Globus pallidus (tissue), 1 donor: Measurements from ENCODE around the gene CDC37.
A peak's percentile ranks its signal among the peaks of the same experiment; 100 is the strongest.
"Not testable (repeated sequence)": the region's sequence is repeated elsewhere in the genome, so short reads cannot be mapped to it uniquely, and the experiment has no call there.

Source experiments
- DNase-seq: peaks from one replicate; pipeline ENCODE4 v3.0.0-alpha.2; 2015; ENCODE audit warnings: low spot score

The CDC37 gene

DNA sequence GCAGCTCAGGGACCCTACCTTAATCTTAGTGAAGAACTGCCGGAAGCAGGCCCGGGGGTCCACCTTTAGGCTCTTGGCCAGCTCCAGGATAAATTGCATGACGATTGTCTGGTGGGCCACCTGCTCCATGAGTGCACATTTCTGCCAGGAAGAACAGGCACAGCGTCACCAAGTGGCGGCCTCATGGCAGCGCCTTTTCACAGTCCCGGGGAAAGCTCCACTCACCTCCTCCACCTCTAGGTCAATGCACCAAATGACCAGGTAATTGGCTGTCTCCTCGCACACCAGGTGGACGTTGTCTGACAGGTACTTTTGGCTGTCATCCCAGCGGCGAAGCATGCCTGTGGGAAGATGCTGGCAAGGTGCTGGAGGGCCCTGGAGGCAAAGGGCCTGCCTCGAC is 8.3 kb downstream of the CDC37 start:
- DNase-seq = no peak

DNA sequence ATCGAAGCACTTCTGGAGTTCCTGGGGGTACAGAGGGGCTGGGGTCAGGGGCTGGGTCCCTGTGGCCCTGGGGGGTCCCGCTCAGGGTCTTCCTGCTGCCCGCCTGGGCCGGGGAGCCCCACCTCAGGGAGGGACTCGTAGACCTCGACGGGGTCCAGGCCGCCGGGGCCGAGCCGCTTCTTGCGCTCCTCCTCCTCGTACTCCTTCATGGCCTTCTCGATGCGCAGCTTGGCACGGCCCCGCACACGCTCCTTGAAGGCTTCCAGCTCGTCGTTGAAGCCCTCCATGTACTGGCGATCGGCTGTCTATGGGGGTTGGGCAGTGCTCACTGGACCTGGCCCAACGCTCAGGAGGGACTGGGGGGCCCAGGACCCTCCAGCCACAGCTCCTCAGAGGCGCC is 10.2 kb downstream of the CDC37 start:
- no peak for DNase-seq

DNA sequence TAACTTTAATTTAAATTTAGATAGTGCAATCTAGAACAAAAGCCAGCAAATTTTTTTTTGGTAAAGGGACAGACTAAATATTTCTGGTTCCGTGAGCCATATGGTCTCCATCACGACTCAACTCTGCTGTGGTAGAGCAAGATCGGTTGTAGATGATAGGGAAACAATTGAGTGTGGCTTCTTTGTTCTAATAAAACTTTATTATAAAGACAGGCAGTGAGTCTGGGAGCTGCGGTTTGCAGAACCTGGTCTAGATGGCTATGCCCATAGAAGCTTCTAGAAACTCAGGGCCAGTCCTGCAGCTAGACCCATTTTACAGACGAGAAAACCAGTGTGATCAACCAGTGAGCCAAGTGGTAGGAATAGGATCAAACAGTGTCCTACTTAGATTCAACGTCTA is 11.2 kb downstream of the CDC37 start:
- no peak for DNase-seq

DNA sequence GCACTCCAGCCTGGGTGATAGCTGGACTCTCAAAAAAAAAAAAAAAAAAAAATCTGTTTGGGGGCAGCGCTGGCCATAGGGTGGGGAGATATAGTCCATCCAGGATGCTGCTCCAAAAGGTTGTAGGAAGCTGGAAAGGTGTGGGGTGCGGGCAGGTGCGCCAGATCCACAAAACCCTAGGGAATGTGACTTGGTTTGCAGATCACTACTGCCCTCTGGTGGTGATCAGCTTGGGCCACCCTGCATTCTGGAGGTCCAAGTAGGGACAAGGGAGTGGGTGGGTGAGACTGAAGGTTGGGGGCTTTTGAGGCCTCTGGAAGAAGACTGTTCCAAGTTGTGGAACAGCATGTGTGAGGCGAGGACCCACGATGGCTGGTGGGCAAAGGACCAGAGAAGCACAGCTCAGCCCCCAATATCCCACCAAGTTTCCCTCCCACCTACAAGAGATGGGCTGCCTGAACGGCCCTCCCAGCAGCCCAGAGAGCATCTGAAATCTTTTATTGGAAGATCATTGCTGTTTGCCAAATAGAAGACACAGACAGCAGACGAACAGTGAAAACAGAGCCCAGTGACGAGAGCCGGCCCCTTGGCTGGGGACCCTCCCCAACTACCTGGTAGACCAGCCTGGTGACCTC is 12.6 kb downstream of the CDC37 start:
- peak; percentile 51 for DNase-seq

DNA sequence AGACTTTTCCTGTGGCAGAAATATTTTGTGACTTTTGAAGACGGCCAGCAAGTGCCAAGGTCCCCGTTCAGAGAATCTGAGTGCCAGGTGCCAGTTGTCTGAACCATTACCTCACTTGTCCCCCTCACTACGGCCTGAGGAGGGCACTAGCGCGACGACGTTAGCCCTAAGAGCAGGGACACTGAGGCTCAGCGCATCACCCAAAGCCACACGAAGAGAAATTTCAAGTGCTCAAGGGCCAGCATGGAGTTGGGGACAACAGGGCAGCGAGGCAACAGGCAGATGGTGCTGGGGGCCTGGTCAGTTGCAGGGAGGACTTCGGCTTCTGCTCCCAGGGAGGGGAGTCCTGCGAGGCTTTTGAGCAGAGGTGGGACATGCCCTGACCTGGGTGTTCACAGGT is 13.5 kb downstream of the CDC37 start:
- DNase-seq = no peak

DNA sequence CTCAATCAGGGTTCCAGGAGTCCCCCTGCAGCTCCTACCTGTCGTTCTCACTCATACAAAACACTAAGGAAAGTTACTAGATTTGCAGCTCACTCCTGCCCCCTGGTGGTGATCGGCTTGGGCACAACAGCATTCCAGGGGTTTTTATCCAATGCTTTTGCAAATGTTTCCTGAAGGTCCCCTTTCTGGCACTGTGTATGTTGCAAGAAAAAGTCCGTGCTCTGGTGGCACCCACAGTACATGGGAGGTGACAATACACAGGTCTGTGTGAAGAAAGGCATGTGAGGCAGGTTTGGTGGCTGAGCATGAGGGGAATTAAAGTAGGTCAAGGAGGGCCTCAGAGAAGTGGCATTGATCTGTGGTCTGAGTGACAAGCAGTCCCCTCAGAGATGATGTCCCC is 14.4 kb downstream of the CDC37 start:
- DNase-seq = peak; percentile 65

DNA sequence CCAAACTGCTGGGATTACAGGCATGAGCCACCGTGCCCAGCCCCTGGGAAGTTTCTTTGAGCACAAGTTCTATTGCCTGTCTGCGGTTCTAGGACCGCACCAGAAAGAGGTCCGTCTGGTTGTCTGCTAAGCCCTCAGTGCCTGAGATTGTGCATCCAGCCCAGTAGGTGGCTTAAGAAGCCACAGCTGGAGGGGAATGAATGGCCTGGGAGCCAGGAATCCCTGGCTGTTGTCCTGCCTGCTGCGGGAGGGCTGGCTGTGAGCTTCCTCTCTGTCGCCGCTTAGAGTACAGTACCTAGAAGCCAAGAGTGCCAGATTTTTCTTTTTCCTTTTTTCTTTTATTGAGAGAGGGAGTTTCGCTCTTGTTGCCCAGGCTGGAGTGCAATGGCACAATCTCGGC is 18.8 kb downstream of the CDC37 start:
- no peak for DNase-seq

DNA sequence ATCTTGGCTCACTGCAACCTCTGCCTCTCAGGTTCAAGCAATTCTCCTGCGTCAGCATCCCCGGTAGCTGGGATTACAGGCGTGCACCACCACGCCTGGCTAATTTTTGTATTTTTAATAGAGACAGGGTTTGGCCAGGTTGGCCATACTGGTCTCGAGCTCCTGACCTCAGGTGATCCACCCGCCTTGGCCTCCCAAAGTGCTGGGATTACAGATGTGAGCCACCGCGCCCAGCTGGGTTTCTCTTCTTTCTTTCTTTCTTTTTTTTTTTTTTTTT is 20.2 kb downstream of the CDC37 start:
- not testable (repeated sequence) for DNase-seq

DNA sequence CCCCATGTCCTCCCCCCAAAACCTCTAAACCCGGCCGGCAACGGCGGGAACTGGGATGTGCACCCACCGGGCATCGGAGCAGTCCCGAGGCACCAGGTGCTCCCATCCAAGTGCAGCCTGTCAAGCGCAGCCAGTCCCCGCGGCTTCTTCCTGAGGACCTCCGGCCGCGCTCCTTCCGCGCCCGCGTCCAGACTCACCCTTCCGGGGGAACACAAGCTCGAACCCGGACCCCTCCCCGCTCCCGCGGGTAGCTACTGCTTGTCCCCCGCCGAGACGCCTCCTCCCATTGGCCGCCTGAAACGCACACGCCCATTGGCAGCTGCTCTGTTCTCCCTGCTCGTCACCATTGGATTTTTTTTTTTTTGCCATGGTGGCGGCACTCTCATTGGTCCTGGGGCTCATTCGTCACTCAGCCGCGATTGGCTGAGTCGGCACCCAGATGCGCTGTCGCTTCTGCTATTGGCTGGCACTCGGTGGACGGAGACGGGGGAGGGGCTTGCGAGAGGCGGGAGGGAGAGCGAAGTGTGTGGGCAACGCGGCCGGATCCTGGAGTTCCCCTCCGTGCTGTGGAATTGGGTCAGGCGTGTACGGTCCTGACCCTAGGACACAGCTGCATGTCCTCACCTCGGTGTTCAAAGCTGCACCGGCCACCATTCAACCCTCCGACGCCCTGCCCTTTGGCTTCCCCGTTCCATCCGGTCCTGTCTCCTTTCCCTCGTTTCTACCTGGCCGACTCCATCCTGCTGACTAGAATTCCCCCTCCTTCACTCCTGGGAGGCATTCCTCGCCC is 22.8 kb downstream of the CDC37 start, which contains the start of gene TYK2:
TYK2 (minus strand) TSS at position 260 of the 790 bp plus-strand sequence. CDS start 2,166 bp downstream, outside the sequence.
- peak; percentile 98 for DNase-seq

DNA sequence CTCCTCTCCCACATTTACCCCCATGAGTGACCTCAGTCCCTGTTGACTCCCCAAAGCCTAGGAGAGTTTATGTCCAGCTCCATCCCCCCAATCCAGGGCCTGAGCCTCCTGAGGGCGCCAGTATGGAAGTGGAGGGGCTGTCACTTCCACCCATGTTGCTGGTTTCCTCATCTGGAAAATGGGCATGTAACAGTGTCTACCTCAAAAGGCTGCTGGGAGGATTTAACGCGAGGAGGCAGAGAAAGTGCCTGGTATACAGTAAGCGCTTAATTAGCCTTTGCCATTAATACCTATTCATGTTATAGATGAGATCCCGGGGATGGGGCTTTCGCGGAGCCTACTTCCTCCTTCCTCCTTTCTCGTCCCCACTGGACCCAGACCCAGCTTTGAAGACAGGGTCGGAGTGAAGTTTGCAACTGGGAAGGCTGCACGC is 23.4 kb downstream of the CDC37 start:
- no peak for DNase-seq

DNA sequence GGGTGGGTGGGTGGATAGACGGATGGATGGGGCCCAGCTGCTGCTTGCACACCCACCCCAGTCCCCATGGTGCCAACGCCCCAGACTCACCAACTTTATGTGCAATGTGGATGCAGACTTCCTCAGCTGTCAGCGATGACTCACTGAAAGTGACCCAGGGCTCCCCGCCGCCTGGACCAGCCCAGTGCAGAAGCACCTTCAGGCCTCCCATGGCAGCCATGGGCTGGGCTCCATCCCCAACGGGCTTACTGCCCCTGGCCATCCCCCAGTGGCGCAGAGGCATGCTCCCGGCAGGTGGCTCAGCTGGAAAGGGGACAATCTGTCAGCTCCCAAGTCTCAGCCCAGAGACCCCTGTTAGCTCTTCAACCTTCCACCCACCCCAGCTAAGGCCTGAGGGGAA is 25.2 kb downstream of the CDC37 start:
- no peak for DNase-seq

DNA sequence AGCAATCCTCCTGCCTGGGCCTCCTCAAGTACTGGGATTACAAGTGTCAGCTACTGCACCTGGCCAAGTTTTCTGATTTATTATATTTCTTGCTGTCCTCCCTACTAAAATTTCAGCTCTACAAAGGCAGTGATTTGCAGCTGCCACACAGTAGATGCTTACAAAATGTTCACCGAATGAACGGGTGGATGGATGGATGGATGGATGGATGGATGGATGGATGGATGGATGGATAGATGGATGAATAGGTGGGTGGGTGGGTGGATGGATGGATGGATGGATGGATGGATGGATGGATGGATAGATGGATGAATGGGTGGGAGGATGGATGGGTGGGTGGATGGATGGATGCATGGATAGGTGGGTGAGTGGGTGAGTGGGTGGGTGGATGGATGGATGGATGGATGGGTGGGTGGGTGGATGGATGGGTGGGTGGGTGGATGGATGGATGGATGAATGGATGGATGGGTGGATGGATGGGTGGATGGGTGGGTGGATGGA is 26.2 kb downstream of the CDC37 start:
- DNase-seq = not testable (repeated sequence)

DNA sequence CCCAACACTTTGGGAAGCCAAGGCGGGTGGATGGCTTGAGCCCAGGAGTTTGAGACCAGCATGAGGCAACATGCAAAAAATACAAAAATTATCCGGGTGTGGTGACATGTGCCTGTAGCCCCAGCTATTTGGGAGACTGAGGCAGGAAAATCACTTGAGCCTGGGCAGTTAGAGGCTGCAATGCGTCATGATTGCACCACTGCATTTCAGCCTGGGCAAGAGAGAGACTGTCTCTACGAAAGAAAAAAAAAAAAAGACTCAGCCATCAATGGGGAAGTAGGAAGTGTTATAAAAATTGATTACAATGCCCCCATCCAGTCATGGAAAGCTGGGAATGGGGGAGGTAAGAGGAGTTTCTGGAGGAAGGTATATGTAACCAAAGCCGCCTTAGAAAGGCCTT is 28.4 kb downstream of the CDC37 start:
- no peak for DNase-seq

DNA sequence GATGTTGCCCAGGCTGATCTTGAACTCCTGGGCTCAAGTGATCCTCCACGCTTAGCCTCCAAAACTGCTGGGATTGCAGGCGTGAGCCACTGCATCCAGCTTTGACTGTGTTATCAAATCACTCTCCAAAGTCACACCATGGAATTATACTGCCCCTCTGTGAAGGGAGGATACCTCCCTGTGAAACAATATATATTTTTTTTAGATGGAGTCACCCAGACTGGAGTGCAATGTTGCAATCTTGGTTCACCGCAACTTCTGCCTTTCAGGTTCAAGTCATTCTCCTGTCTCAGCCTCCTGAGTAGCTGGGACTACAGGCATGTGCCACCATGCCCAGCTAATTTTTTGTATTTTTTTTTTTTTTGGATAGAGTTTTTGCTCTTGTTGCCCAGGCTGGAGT is 30.7 kb downstream of the CDC37 start:
- no peak for DNase-seq

DNA sequence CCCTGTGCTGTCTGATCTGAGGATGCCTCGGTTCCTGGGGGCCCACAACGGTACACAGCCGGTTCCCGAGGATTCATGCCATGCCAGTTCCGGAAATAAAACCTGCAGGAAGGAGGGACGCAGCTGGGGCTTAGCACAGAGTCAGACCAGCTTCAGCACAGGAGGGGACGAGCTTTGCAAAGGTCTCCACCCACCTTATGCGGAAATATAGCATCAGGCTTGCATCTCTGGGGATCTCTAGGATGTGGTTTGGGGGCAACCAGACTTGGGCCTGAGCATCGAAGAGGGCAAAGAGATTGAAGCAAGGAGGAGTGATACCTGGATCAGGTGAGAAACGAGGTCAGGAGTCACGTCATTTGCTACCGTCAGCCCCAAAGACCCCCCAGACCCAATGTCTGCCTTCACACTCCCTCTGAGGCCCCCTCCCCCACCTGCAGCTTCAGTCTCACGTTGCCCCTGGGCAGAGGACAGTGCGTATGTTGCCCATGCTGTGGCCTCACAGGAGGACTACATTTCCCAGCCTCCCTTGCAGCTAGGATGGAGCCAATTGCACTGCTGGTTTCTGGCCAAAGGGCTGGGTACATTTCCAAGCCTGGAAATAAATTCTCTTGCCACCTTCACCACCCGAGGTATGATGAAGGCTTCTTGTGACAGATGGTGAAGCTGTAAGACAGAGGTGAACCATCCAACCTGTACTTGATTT is 35.1 kb downstream of the CDC37 start:
- DNase-seq = no peak

DNA sequence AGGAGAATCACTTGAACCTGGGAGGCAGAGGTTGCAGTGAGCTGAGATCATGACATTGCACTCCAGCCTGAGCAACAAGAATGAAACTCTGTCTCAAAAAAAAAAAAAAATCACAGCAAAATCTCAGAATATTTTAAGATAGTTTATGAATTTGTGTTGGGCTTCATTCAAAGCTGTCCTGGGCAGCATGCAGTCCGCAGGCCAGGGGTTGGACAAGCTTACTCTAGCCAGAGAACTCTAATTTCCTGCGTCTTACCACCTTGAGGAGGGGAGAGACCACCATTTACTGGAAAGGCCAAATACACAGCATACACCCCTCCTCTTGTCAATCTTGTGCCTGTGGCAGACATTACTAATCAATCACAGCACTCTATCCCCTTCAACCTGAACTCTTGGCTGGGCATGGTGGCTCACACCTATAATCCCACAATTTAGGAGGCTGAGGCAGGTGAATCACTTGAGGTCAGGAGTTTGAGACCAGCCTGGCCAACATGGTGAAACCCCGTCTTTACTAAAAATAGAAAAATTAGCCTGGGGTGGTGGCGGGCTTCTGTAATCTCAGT is 36.3 kb downstream of the CDC37 start:
- not testable (repeated sequence) for DNase-seq

DNA sequence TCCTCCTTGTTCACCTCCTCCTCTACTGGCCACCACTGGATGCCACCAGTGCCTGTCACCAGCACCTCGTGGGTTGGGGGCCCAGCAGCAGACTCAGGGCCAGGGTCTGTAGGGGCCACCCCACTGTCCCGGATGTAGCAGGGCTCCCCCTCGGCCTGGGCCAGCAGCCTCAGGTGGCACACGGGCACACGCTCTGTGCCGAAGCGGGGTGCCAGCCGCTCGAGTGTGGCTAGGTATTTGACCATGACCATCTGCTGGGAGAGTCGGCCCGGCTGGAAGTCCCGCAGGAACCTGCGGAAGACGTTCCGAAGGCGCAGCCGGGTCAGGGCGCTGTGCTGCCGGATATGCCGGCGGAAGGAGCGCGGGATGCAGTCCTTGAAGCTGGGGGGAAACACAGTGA is 37.8 kb downstream of the CDC37 start:
- DNase-seq = no peak

DNA sequence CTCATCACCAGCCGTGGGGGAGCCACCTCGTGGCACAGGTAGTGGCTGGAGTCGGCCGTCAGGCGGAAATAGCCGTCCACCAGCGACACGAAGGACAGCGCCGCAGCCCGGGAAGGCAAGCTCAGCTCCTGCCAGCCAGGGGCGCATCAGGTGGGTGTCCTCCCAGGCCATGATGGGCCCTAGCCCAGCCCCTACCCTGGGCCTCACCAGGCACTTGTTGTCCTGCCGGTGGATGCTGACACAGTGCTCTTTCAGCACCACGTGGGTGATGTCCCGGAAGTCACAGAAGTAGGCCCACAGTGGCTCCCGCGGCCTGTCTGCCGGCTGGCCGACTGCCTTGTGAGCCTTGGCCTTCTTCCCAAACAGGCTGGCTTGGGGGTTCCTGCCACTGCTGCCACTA is 38.7 kb downstream of the CDC37 start:
- peak; percentile 35 for DNase-seq

DNA sequence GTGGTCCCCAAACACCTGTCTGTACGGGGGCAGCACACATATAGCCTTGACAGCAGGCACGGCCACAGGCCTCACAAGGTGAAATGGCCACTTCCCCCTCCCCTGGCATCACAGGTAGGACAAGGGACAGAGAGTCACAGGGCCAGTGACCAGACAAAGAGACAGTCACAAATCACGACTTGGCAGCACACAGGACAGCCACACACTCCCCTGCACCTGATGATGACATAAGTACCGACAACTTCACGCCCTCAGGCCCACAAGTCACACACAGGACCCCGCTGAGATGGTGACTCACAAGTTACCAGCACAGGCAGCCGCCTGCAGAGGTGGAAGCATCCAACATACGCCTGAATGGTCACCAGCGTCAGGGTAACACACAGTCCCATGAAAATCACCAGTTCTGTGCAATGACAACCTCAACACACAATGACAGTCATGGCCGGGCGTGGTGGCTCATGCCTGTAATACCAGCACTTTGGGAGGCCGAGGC is 39.5 kb downstream of the CDC37 start:
- DNase-seq = no peak

DNA sequence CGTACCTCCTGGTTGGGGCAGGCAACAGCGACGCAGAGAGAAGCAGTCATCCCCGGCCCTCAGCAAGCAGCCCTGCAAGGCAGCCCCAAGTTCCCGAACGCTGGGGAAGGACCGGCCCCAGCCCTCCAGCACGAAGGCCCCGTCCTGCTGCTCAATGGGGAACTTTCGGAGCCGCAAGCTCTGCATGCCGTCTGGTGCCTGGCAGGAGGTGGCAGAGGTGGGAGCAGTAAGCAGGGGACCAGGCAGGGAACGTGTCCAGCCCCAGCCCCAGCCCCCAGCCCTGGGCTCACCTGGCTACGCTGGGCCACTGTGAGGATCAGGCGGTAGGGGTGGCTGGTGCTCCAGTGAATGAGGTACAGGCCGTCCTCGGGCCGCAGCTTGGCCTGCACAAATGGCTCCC is 41.1 kb downstream of the CDC37 start:
- no peak for DNase-seq

DNA sequence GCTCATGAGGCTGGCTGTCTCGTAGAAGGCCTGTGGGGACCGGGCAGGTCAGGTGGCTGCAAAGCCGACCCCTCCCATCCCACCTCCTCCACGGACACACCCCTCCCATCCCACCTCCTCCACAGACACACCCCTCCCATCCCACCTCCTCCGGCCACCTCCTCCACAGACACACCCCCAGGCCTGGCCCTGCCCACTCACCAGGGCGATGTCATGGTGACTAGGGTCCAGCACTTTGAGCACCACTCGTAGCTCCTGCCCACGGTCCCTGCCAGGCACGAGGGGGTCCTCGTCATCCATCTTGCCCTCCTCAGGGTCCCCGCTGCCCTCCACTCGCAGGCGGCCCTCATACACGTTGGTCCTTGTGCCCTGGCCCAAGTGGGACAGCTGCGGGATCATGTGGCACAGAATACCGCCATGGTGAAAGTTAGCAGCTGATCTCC is 41.8 kb downstream of the CDC37 start:
- no peak for DNase-seq

DNA sequence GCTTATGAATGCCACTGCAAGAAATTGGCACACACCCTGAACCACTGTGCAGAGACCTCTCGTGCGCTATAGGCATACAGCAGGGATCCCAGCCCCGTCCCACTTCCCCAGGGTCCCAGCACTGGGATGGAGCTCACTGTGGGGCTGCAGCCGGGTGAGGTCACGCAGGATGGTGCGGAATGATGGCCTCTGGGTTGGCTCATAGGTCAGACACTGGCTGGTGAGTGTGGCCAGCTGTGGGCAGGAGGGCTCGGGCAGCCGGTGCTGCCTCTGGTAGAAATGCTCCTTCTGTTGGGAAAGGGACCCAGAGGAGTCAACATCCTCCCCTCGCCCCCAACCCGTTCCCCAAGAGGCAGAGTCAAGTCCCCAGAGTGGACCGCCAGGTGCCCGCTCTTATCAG is 46.9 kb downstream of the CDC37 start:
- no peak for DNase-seq
